ENCODE data around the gene CHRNE.
"Not testable (repeated sequence)": the region's sequence is repeated elsewhere in the genome, so short reads cannot be mapped to it uniquely, and the experiment has no call there.

CHRNE gene

GRCh38 chr17:4880857-4881256 is 22.0 kb downstream of the CHRNE start:
- TF ChIP-seq CTCF (IDR thresholded peaks at IDR 0.05; ENCODE audit: extremely low read depth, missing control alignments): no peak
- no peak for DNase-seq (ENCODE audit: low spot score)

- DNase-seq (ENCODE audit: low spot score): no peak
- TF ChIP-seq CTCF (IDR thresholded peaks at IDR 0.05; ENCODE audit: extremely low read depth, missing control alignments): no peak
These were observed 23.3 kb downstream of the CHRNE start for GRCh38 chr17:4879601-4880000.

GRCh38 chr17:4877089-4877488 is 25.8 kb downstream of the CHRNE start:
- DNase-seq (ENCODE audit: low spot score): no peak
- no peak for TF ChIP-seq CTCF (IDR thresholded peaks at IDR 0.05; ENCODE audit: extremely low read depth, missing control alignments)

- no peak for DNase-seq (ENCODE audit: low spot score)
- TF ChIP-seq CTCF (IDR thresholded peaks at IDR 0.05; ENCODE audit: extremely low read depth, missing control alignments): no peak
These were observed 30.1 kb downstream of the CHRNE start for GRCh38 chr17:4872786-4873185.

GRCh38 chr17:4870855-4871254 is 32.0 kb downstream of the CHRNE start:
- DNase-seq (ENCODE audit: low spot score): no peak
- no peak for TF ChIP-seq CTCF (IDR thresholded peaks at IDR 0.05; ENCODE audit: extremely low read depth, missing control alignments)

GRCh38 chr17:4869058-4869998 is 33.6 kb downstream of the CHRNE start:
- DNase-seq (ENCODE audit: low spot score): not testable (repeated sequence)

- DNase-seq (ENCODE audit: low spot score): not testable (repeated sequence)
These were observed 35.4 kb downstream of the CHRNE start for GRCh38 chr17:4867535-4867934.

- TF ChIP-seq CTCF (IDR thresholded peaks at IDR 0.05; ENCODE audit: extremely low read depth, missing control alignments): no peak
- no peak for DNase-seq (ENCODE audit: low spot score)
These were observed 39.6 kb downstream of the CHRNE start for GRCh38 chr17:4863321-4863720.
